Colon (tissue), 2 donors: Measurements from ENCODE around the gene NABP1.
A peak's percentile ranks its signal among the peaks of the same experiment; 100 is the strongest.
"Not testable (repeated sequence)": the region's sequence is repeated elsewhere in the genome, so short reads cannot be mapped to it uniquely, and the experiment has no call there.

Experiments used
- FAIRE-seq: peaks from 2 replicates; lab custom pipeline; 2012; peaks lifted over from hg19 to GRCh38; lab: Jason Lieb, UNC
- donor health status: control.
- donor health status: control.

The NABP1 gene

GRCh38 chr2:191677646-191678436, at the start of gene NABP1:
Gene NABP1, plus strand, starts transcription at chr2:191678136. Its CDS starts 479 bp downstream, at chr2:191678615.
- FAIRE-seq, result no peak

- FAIRE-seq, result no peak
These were observed 48.9 kb upstream of the NABP1 start for GRCh38 chr2:191629001-191629453.

GRCh38 chr2:191629976-191630712, 47.8 kb upstream of the NABP1 start:
- FAIRE-seq, result no peak

- FAIRE-seq, result no peak
These were observed 46.2 kb upstream of the NABP1 start for GRCh38 chr2:191631754-191632153.

GRCh38 chr2:191632426-191632825, 45.5 kb upstream of the NABP1 start:
- no peak for FAIRE-seq

- FAIRE-seq, result no peak
These were observed 43.1 kb upstream of the NABP1 start for GRCh38 chr2:191634791-191635190.

GRCh38 chr2:191635333-191636234, 42.4 kb upstream of the NABP1 start:
- no peak for FAIRE-seq

GRCh38 chr2:191636235-191636543, 41.7 kb upstream of the NABP1 start:
- FAIRE-seq, result no peak

GRCh38 chr2:191636586-191636985, 41.4 kb upstream of the NABP1 start:
- no peak for FAIRE-seq

- FAIRE-seq, result peak; percentile 33
These were observed 40.5 kb upstream of the NABP1 start for GRCh38 chr2:191637182-191638078.

GRCh38 chr2:191638079-191638801, 39.7 kb upstream of the NABP1 start:
- no peak for FAIRE-seq

GRCh38 chr2:191638802-191639172, 39.1 kb upstream of the NABP1 start:
- no peak for FAIRE-seq

- FAIRE-seq, result no peak
These were observed 36.3 kb upstream of the NABP1 start for GRCh38 chr2:191641609-191642008.

- FAIRE-seq, result peak; percentile 51
These were observed 35.4 kb upstream of the NABP1 start for GRCh38 chr2:191642541-191642940.

GRCh38 chr2:191643429-191643828, 34.5 kb upstream of the NABP1 start:
- peak; percentile 49 for FAIRE-seq

- FAIRE-seq, result not testable (repeated sequence)
These were observed 33.3 kb upstream of the NABP1 start for GRCh38 chr2:191644613-191645012.

GRCh38 chr2:191645032-191645431, 32.9 kb upstream of the NABP1 start:
- no peak for FAIRE-seq

GRCh38 chr2:191645434-191646162, 32.3 kb upstream of the NABP1 start:
- peak; percentile 72 for FAIRE-seq

GRCh38 chr2:191646163-191646902, 31.6 kb upstream of the NABP1 start:
- no peak for FAIRE-seq
